OCI-LY3 (cell line): ENCODE measurements around the gene TMEM240.
"Not testable (repeated sequence)": the region's sequence is repeated elsewhere in the genome, so short reads cannot be mapped to it uniquely, and the experiment has no call there.

Source experiments
- H2AFZ ChIP-seq: fragments of 200-600, 300-600 bp; shearing (Covaris generic); 2 replicates; pipeline ENCODE4 v1.6.0; 2014; ENCODE audit warnings: antibody characterized with exemption, low read depth, low read length
- H3K27ac ChIP-seq: fragments of 200-600, 300-600 bp; sonication (generic); 2 replicates; pipeline ENCODE4 v1.5.1; 2014; ENCODE audit warnings: mild to moderate bottlenecking, low read length, moderate library complexity, mixed read lengths
- H3K27me3 ChIP-seq: fragments of 200-600, 300-600 bp; sonication (generic); 2 replicates; pipeline ENCODE4 v1.6.1; 2014; ENCODE audit warnings: low read depth, low read length, mixed read lengths
- H3K36me3 ChIP-seq: fragments of 200-600, 300-600 bp; sonication (generic); replicated peaks from 2 replicates; pipeline ENCODE3; 2014; ENCODE audit warnings: low read depth, low read length, mixed read lengths
- H3K4me1 ChIP-seq: fragments of 300-600, 200-600 bp; sonication (generic); 2 replicates; pipeline ENCODE4 v1.6.1; 2014; ENCODE audit warnings: low read length, mixed read lengths
- H3K4me2 ChIP-seq: fragments of 200-600, 300-600 bp; sonication (generic); 2 replicates; pipeline ENCODE4 v1.6.1; 2014; ENCODE audit warnings: low read length, mixed read lengths
- H3K4me3 ChIP-seq: fragments of 300-600, 200-600 bp; sonication (generic); 2 replicates; pipeline ENCODE4 v1.5.1; 2014; ENCODE audit warnings: antibody characterized with exemption, mild to moderate bottlenecking, low read length, moderate library complexity
- H3K79me2 ChIP-seq: fragments of 300-600, 200-600 bp; shearing (Covaris generic); 2 replicates; pipeline ENCODE4 v1.6.1; 2014; ENCODE audit warnings: mild to moderate bottlenecking, low read length, mixed read lengths
- H3K9ac ChIP-seq: fragments of 300-600, 200-600 bp; shearing (Covaris generic); 2 replicates; pipeline ENCODE4 v1.6.0; 2014; ENCODE audit warnings: mild to moderate bottlenecking, low read length, moderate library complexity
- H3K9me3 ChIP-seq: fragments of 200-600, 300-600 bp; shearing (Covaris generic); 2 replicates; pipeline ENCODE4 v1.6.1; 2014; ENCODE audit warnings: low read length, mixed read lengths; ENCODE audit not compliant: insufficient read depth
- H4K20me1 ChIP-seq: fragments of 200-600, 300-600 bp; sonication (generic); 2 replicates; pipeline ENCODE4 v1.6.1; 2016; ENCODE audit warnings: low read length, mixed read lengths; ENCODE audit not compliant: insufficient read depth
- EZH2phosphoT487 ChIP-seq: fragments of 200-600 bp; shearing (Covaris generic); IDR thresholded peaks from 2 replicates; pipeline ENCODE4 v1.6.1; 2018; ENCODE audit warnings: antibody characterized with exemption, mixed run types, low read depth
- TF ChIP-seq, protein P1 (sequence below): fragments of 200-600, 300-600 bp; sonication (generic); IDR thresholded peaks from 2 replicates; pipeline ENCODE4 v1.5.1; 2014; ENCODE audit warnings: antibody characterized with exemption, low read length, low read depth

The TMEM240 gene

DNA sequence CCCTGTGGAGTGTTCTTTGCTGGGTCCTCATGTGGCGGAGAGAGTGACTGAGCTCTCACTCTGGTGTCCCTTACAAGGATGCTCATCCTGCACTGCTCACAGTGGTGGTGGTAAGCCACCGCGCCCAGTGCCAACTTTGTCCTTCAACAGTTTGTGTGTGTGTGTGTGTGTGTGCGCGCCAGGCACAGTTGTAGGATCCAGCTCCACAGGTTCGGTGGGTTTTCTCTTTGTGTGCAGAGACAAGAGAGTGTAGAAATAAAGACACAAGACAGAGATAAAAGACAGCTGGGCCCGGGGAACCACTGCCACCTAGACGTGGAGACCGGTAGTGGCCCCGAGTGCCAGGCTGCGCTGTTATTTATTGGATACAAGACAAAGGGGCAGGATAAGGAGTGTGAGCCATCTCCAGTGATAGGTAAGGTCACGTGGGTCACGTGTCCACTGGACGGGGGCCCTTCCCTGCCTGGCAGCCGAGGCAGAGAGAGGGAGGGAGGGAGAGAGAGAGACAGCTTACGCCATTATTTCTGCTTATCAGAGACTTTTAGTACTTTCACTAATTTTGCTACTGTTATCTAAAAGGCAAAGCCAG, 35.6 kb downstream of the TMEM240 start:
- TF ChIP-seq, protein P1, sequence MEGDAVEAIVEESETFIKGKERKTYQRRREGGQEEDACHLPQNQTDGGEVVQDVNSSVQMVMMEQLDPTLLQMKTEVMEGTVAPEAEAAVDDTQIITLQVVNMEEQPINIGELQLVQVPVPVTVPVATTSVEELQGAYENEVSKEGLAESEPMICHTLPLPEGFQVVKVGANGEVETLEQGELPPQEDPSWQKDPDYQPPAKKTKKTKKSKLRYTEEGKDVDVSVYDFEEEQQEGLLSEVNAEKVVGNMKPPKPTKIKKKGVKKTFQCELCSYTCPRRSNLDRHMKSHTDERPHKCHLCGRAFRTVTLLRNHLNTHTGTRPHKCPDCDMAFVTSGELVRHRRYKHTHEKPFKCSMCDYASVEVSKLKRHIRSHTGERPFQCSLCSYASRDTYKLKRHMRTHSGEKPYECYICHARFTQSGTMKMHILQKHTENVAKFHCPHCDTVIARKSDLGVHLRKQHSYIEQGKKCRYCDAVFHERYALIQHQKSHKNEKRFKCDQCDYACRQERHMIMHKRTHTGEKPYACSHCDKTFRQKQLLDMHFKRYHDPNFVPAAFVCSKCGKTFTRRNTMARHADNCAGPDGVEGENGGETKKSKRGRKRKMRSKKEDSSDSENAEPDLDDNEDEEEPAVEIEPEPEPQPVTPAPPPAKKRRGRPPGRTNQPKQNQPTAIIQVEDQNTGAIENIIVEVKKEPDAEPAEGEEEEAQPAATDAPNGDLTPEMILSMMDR, result peak; percentile 52
- not testable (repeated sequence) for H3K4me1 ChIP-seq, H3K36me3 ChIP-seq, H3K9me3 ChIP-seq, H3K79me2 ChIP-seq, H4K20me1 ChIP-seq, H3K27me3 ChIP-seq
- H2AFZ ChIP-seq, result peak overlapping the region; percentile 97
- peak overlapping the region; percentile 80 for H3K27ac ChIP-seq
- H3K9ac ChIP-seq, result peak overlapping the region; percentile 55
- H3K4me3 ChIP-seq, result peak overlapping the region; percentile 67
- H3K4me2 ChIP-seq, result peak overlapping the region; percentile 82

DNA sequence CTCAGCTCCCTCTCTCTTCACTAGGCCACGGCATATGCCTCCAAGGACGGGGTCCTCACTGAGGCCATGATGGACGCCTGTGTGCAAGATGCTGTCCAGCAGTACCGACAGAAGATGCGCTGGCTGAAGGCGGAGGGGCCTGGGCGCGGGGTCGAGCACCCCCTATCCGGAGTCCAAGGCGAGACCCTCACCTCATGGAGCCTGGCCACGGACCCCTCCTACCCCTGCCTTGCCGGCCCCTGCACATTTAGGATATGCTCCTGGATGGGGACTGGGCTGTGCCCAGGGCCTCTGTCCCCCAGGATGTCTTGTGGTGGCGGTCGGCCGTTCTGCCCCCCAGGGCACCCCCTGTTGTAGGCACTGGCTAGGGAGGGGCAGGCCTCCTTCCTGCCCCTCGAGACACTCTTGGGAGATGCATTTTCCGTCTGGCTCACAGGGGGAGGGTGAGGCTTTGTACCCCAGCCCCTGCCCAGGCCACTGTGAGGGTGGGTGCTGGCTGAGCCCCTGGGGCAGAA, 44.9 kb downstream of the TMEM240 start:
- H3K4me3 ChIP-seq, H3K4me2 ChIP-seq, H3K27me3 ChIP-seq, H3K4me1 ChIP-seq, H3K79me2 ChIP-seq, H3K27ac ChIP-seq, H3K9me3 ChIP-seq, H3K9ac ChIP-seq, H2AFZ ChIP-seq, H4K20me1 ChIP-seq: not testable (repeated sequence)
- peaks cover 16% of the 10 kb centered on the region for H3K36me3 ChIP-seq

DNA sequence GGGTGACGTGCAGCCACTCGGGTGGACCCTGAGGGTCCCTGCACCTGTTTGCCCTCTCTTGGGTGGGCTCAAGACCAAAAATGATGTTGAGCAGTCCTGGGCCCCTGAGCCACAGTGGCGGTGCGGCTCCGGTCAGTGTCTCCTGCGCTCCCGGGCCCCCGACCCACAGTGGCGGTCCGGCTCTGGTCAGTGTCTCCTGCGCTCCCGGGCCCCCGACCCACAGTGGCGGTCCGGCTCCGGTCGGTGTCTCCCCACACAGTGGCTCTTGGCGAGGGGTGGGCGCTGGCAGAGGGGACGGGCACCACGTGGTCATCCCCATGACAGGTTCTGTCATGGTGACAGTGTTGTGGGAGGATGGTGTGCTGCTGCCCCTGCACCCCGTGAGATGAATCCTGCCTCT, 46.1 kb downstream of the TMEM240 start:
- not testable (repeated sequence) for H3K9ac ChIP-seq, H3K4me1 ChIP-seq, H3K27ac ChIP-seq, H3K4me2 ChIP-seq, H3K27me3 ChIP-seq, H4K20me1 ChIP-seq, H3K4me3 ChIP-seq, H3K9me3 ChIP-seq, H3K79me2 ChIP-seq, H2AFZ ChIP-seq
- H3K36me3 ChIP-seq, result peaks cover 20% of the 10 kb centered on the region

DNA sequence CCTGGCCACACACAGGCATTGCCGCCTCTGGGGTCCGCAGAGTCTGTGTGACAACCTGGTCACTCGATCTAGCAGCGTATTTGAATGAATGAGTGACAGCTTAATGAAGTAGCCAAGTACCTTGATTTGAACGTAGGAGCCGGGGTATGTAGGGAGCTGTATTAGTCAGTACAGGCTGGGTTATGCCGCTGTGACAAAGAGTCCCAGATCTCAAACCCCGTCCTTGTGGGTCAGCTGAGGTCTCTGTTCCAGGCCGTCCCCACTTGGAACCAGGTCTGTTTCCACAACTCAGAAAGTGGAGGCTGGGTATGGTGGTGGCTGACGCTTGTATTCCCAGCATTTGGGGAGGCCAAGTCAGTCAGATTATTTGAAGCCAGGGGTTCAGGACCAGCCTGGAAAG, 48.8 kb downstream of the TMEM240 start:
- Histone ChIP-seq H3K27me3 (no peaks in the 10 kb centered on the region), H3K4me3 (no peak overlapping the region), H3K4me2 (no peak overlapping the region), H2AFZ (no peak overlapping the region), H3K4me1 (no peaks in the 10 kb centered on the region), H3K9me3 (no peaks in the 10 kb centered on the region), H4K20me1 (no peaks in the 10 kb centered on the region), H3K79me2 (no peaks in the 10 kb centered on the region), H3K36me3 (peaks cover 24% of the 10 kb centered on the region), H3K27ac (no peak overlapping the region), H3K9ac (no peak overlapping the region)
- TF ChIP-seq EZH2phosphoT487, result no peak
- TF ChIP-seq, protein P1, result no peak

DNA sequence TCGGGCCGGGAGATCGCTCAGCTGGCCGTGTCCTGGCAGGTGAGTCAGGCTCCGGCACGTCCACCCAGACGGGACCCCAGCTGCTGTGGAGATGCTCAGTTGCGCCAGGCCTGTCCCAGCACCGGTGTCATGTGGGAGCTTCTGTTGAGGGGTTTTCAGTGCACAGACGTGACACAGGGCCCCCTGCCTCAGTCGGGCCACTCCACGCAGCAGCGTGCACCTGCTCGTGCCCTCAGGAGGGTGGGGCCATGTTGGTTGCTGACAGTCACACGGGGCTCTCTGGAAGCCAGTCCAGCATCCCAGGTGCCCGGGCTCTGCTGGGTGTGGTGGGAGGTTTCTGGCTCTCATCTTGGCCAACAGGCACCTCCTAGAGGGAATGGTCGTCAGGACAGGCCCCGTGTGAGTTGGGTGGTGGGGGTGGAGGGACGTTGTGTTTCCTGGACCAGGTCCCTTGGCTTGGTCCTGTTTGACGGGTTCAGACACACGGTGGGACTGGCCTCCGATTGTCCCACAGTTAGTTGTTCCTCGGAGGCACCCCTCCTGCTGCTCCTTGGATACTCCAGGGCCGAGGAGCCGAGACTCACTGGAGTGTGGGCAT, 49.7 kb downstream of the TMEM240 start:
- Histone ChIP-seq H4K20me1 (no peaks in the 10 kb centered on the region), H3K27me3 (no peaks in the 10 kb centered on the region), H3K4me1 (no peaks in the 10 kb centered on the region), H3K36me3 (peaks cover 24% of the 10 kb centered on the region), H3K4me2 (no peak overlapping the region), H3K27ac (no peak overlapping the region), H3K4me3 (no peak overlapping the region), H2AFZ (no peak overlapping the region), H3K79me2 (no peaks in the 10 kb centered on the region), H3K9ac (no peak overlapping the region), H3K9me3 (no peaks in the 10 kb centered on the region)
- TF ChIP-seq EZH2phosphoT487, result no peak
- TF ChIP-seq, protein P1, result no peak
